Measurements from ENCODE around the gene ULK3. TPM values are rescaled to one million over a fixed set of nuclear protein-coding genes. Genes with fewer than 3 reads are reported as not detected.
A peak's percentile ranks its signal among the peaks of the same experiment; 100 is the strongest.

ULK3 gene
- total and polyA plus RNA-seq, 2 of the 4 experiments (the other 2 are of a cell fraction), result 11.8 to 22.7 TPM

DNA sequence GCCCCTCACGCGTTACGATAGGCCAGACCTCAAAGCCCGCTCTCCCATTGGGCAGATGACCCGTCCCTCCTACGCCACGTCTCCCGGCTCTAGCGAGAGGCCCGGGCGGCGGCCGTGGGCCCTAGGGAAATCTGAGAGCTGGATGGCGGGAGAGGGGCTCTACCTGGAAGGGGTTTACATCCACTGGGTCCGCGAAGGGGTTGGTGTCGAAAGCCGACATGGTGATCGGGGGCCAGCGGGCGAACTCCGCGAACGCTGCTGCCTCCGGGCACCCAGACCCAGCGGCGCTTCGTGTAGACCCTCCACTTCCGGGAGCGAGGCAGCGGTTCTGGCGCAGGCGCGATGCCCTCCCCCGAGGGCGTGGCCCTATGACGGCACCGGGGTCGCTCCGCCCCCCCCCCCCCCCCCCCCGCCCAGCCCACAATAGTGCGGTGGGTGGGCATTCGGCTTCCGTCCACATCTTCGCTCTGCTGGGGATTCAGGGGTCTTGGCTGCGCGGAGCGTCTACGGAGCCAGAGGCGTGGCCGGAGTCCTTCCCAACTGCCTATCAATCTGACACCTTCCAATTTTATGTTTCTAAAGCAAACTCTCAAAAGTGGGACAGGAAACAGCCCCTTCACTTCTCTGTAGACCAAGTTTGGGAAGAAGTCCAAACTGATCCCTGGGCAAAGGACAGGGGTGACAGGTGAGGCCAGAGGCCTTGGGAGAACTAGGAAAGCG is 30.2 kb upstream of the ULK3 start, which contains the start of gene SCAMP2:
Gene SCAMP2 (minus strand): TSS at position 330 of the 720 bp plus-strand sequence. CDS start 110 bp downstream, at position 220.
- Histone ChIP-seq H4K5ac (ENCODE audit: low read depth, low read length) (peak within 1 kb of the TSS; percentile 92), H3K4me1 (ENCODE audit: control insufficient read depth, insufficient read depth, low read length) (peaks cover 15% of the 10 kb centered on the region), H3K4me3 (ENCODE audit: insufficient read depth, low read depth, low read length) (peak within 1 kb of the TSS; percentile 80), H2AK9ac (replicated peaks; ENCODE audit: low read depth, low read length, poor library complexity) (peak within 1 kb of the TSS; percentile 98), H3K18ac (ENCODE audit: low read depth, low read length) (peak within 1 kb of the TSS; percentile 80), H3K14ac (replicated peaks; ENCODE audit: low read depth, low read length) (peak within 1 kb of the TSS; percentile 96), H3K23ac (ENCODE audit: low read depth, low read length) (peak within 1 kb of the TSS; percentile 90; the same call in 1 of the 2 replicates), H3K27ac (ENCODE audit: insufficient read depth, low read length) (peak within 1 kb of the TSS; percentile 88), H4K8ac (ENCODE audit: low read depth in 2 of 2, low read length in 2 of 2) (peak within 1 kb of the TSS; percentile 95 to 98), H2BK120ac (ENCODE audit: low read depth, low read length) (peak within 1 kb of the TSS; percentile 77), H2BK5ac (ENCODE audit: low read depth, low read length, poor library complexity, severe bottlenecking) (peak within 1 kb of the TSS; percentile 88), H3K36me3 (ENCODE audit: control insufficient read depth, insufficient read depth, low read length) (peaks cover 2% of the 10 kb centered on the region), H3K9ac (ENCODE audit: low read depth, low read length) (peak within 1 kb of the TSS; percentile 81), H2BK15ac (ENCODE audit: low read depth, low read length) (peak within 1 kb of the TSS; percentile 68; the same call in 1 of the 3 replicates), H3K4me2 (ENCODE audit: low read depth, low read length) (peak within 1 kb of the TSS; percentile 86), H3K4ac (ENCODE audit: low read depth, low read length) (peak within 1 kb of the TSS; percentile 96), H4K91ac (ENCODE audit: insufficient read depth, low read depth, low read length) (peak within 1 kb of the TSS; percentile 91), H3K9me3 (ENCODE audit: control insufficient read depth, insufficient read depth, low read length) (no peaks in the 10 kb centered on the region), H2BK20ac (ENCODE audit: low read depth, low read length) (peak within 1 kb of the TSS; percentile 22; the same call in 1 of the 2 replicates), H3K79me1 (ENCODE audit: low read depth in 1 of 2, low read length in 2 of 2) (peaks cover 13 to 52% of the 10 kb centered on the region in 2 experiments; a peak in 3 of 4 replicates), H4K20me1 (ENCODE audit: insufficient read depth, low read length) (peaks cover 39% of the 10 kb centered on the region), H2AFZ (replicated peaks; ENCODE audit: low read length, poor library complexity) (peak within 1 kb of the TSS; percentile 98), H3K56ac (ENCODE audit: extremely low read depth, insufficient read depth, low read length) (peak within 1 kb of the TSS; percentile 67), H3K27me3 (ENCODE audit: control insufficient read depth, insufficient read depth, low read length) (no peaks in the 10 kb centered on the region), H3K9me1 (ENCODE audit: insufficient read depth, low read length) (peaks cover 21% of the 10 kb centered on the region), H2AK5ac (ENCODE audit: low read depth, low read length) (peak within 1 kb of the TSS; percentile 92)
- dilution Hi-C loops (cut with HindIII; ENCODE audit: low sequenced_read_pairs, unreplicated experiment) (no loop called here), intact Hi-C loops (cut with micrococcal nuclease) (no loop called here), in situ Hi-C loops (cut with MboI; ENCODE audit: low sequenced_read_pairs) (no loop called here)
- BruUV-seq (replicated peaks), result no TSS peak
- DNase-seq (peak; percentile 94), ATAC-seq (ENCODE audit: low read depth) (peak; percentile 99)
- POLR2A ChIA-PET (ENCODE audit: unreplicated experiment), result interaction anchor here (1.0 kb wide), 1 partner anchor 65 kb away, joined by 4 read pairs; no protein-coding TSS in a partner anchor
- TF ChIP-seq RFX5 (IDR thresholded peaks at IDR 0.05; ENCODE audit: low read depth, low read length) (no peak), POLR2A (IDR thresholded peaks at IDR 0.05; ENCODE audit: low read depth, low read length) (peak; percentile 94)
- TF ChIP-seq, protein P1, sequence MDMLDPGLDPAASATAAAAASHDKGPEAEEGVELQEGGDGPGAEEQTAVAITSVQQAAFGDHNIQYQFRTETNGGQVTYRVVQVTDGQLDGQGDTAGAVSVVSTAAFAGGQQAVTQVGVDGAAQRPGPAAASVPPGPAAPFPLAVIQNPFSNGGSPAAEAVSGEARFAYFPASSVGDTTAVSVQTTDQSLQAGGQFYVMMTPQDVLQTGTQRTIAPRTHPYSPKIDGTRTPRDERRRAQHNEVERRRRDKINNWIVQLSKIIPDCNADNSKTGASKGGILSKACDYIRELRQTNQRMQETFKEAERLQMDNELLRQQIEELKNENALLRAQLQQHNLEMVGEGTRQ (IDR thresholded peaks at IDR 0.05; ENCODE audit: low read depth, low read length), result peak; percentile 8; the same call in 1 of the 2 replicates
- CTCF ChIA-PET, result no interaction called here
- WGBS, 2 experiments (ENCODE audit: extremely low coverage in 2 of 2, insufficient read length in 1 of 2), result 1% methylated on average over 15 of the region's 52 CpGs; no CpG with 5 or more reads in 1 of the 2 experiments

Data from IMR-90 (cell line).